Erythroblast (primary cell): ENCODE data around the gene DPP10.
"Not testable (repeated sequence)": the region's sequence is repeated elsewhere in the genome, so short reads cannot be mapped to it uniquely, and the experiment has no call there.

Experiments
- DNase-seq, 2 experiments: peaks; one replicate each; lab custom pipeline; 2025; lab: John Stamatoyannopoulos, UW
- GATA1 ChIP-seq: IDR thresholded peaks from 2 replicates; pipeline ENCODE4 v1.6.1; 2011; ENCODE audit warnings: low read depth, mild to moderate bottlenecking, control low read depth, low read length, moderate library complexity
- POLR2A ChIP-seq: IDR thresholded peaks from 2 replicates; pipeline ENCODE4 v1.6.1; 2011; ENCODE audit warnings: mild to moderate bottlenecking, low read length

The DPP10 gene

GRCh38 chr2:115396579-115396978, 954.1 kb downstream of the DPP10 start:
- DNase-seq, result no peak
- TF ChIP-seq GATA1 (no peak), POLR2A (no peak)

GRCh38 chr2:115400940-115401339, 958.5 kb downstream of the DPP10 start:
- TF ChIP-seq GATA1, result no peak
- TF ChIP-seq POLR2A, result no peak

GRCh38 chr2:115412501-115412900, 970.1 kb downstream of the DPP10 start:
- TF ChIP-seq GATA1, result no peak
- TF ChIP-seq POLR2A, result no peak
- no peak for DNase-seq

More at GRCh38 chr2:115400940-115401339, 958.5 kb downstream of the DPP10 start:
- DNase-seq, result no peak

GRCh38 chr2:115413791-115414190, 971.4 kb downstream of the DPP10 start:
- no peak for DNase-seq
- no peak for TF ChIP-seq GATA1
- no peak for TF ChIP-seq POLR2A

GRCh38 chr2:115414466-115414865, 972.0 kb downstream of the DPP10 start:
- TF ChIP-seq GATA1 (no peak), POLR2A (no peak)

GRCh38 chr2:115422004-115422634, 979.7 kb downstream of the DPP10 start:
- no peak for TF ChIP-seq POLR2A
- no peak for TF ChIP-seq GATA1
- DNase-seq, result no peak

More at GRCh38 chr2:115414466-115414865, 972.0 kb downstream of the DPP10 start:
- no peak for DNase-seq

GRCh38 chr2:115427436-115427835, 985.0 kb downstream of the DPP10 start:
- DNase-seq, result no peak
- TF ChIP-seq GATA1, result no peak
- no peak for TF ChIP-seq POLR2A

GRCh38 chr2:115440746-115441145, 998.3 kb downstream of the DPP10 start:
- not testable (repeated sequence) for DNase-seq

GRCh38 chr2:115443539-115444185, 1001.2 kb downstream of the DPP10 start:
- no peak for DNase-seq
- TF ChIP-seq GATA1 (no peak), POLR2A (no peak)

- no peak for DNase-seq
- TF ChIP-seq GATA1 (no peak), POLR2A (no peak)
These were observed 1017.6 kb downstream of the DPP10 start for GRCh38 chr2:115460008-115460407.

- TF ChIP-seq GATA1, result no peak
- TF ChIP-seq POLR2A, result no peak
- no peak for DNase-seq
These were observed 1038.3 kb downstream of the DPP10 start for GRCh38 chr2:115480741-115481140.

- TF ChIP-seq GATA1, result no peak
- TF ChIP-seq POLR2A, result no peak
- DNase-seq, result no peak
These were observed 1039.4 kb downstream of the DPP10 start for GRCh38 chr2:115481842-115482241.

GRCh38 chr2:115483666-115484065, 1041.2 kb downstream of the DPP10 start:
- TF ChIP-seq POLR2A (no peak), GATA1 (no peak)
- no peak for DNase-seq

GRCh38 chr2:115484486-115484885, 1042.0 kb downstream of the DPP10 start:
- TF ChIP-seq GATA1, result no peak
- DNase-seq, result no peak

GRCh38 chr2:115484983-115485382, 1042.5 kb downstream of the DPP10 start:
- no peak for DNase-seq
- no peak for TF ChIP-seq GATA1
- TF ChIP-seq POLR2A, result no peak
